HG03045 (cell line): ENCODE data around the gene BEX4.
"Not testable (repeated sequence)": the region's sequence is repeated elsewhere in the genome, so short reads cannot be mapped to it uniquely, and the experiment has no call there.

Experiments used
- ATAC-seq: cut with Tn5 transposase; IDR thresholded peaks from one replicate; pipeline ENCODE4 v1.9.1; 2021; ENCODE audit warnings: mild to moderate bottlenecking, moderate library complexity; ENCODE audit not compliant: unreplicated experiment

BEX4 gene, protein sequence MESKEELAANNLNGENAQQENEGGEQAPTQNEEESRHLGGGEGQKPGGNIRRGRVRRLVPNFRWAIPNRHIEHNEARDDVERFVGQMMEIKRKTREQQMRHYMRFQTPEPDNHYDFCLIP

DNA sequence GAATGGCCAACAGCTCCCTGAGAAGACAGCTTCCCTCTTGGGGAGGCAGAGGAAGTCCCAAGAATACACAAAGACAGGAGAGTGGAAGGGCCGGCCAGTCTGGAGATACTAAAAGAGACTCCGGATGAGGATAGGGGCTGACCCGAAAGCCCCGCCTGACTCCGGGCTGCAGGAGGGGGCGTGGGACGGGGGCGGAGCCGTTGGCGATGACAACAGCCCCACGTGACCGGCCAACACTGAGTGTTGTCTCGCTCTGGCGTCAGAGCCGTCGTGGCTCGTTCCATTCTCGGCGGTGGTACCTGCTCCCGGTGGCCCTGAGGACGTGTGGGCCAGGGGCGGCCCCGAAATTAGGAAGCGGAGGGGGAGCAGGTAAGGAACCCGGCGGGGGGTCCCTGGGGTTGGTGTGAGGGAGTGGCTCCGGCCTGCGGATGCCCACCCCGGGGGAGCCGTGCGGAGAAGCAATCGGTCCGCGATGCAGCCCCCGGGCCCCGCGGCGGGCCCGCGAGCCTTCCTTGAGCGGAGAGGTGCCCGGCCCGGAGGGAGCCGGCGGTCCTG lies at the start of gene BEX4:
BEX4 (plus strand) TSS at position 239 of the 555 bp plus-strand sequence. CDS start 1,046 bp downstream, outside the sequence.
- peak; percentile 98 for ATAC-seq

DNA sequence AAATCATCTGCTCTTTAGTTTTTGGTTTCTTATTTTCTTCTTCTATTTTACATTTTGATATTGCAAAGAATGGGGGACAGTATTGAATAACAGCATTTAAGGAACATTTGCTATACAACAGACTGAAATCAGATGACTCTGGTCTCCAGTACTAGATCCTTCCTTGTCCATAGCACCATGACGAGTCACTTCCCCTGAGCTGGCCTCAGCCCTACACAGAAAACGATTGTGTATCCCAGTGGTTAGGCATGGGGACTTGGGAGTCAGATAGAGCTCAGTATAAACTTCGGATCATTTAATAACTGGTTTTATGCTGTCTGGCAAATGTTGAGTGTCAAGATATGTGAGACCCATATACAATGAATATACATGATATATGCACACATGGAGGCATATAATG lies 44.7 kb upstream of the BEX4 start:
- ATAC-seq = no peak

DNA sequence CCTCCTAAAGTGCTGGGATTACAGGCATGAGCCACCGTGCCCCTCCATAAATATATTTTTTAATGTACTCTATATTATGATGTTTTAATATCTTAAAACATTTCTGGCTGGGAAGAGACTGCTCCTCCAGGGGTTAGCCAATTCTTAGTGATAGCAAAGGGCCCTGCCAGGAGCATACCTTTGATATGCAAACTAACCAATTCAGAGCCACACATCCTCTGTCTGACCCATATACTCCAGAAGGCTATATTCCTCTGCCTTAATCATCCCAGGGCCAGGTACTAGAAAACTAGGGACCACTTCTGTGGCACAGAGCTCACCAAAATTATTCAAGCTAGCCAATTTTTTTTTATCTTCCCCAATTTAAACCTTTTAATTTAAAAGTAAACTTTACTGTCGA lies 43.6 kb upstream of the BEX4 start:
- no peak for ATAC-seq

DNA sequence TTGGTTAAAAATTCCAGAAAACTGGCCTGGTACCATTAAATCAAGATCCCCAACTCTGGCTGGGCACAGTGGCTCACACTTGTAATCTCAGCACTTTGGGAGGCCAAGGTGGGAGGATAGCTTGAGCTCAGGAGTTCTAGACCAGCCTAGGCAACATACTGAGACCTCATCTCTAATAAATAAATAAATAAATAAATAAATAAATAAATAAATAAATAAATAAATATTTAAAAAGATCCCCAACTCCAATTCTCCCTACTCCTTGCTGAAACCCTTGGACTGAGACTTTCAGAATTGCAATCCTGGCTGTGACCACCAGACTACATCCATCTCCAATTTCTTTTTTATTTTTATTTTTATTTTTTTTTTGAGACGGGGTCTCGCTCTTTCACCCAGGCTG lies 39.7 kb upstream of the BEX4 start:
- not testable (repeated sequence) for ATAC-seq

DNA sequence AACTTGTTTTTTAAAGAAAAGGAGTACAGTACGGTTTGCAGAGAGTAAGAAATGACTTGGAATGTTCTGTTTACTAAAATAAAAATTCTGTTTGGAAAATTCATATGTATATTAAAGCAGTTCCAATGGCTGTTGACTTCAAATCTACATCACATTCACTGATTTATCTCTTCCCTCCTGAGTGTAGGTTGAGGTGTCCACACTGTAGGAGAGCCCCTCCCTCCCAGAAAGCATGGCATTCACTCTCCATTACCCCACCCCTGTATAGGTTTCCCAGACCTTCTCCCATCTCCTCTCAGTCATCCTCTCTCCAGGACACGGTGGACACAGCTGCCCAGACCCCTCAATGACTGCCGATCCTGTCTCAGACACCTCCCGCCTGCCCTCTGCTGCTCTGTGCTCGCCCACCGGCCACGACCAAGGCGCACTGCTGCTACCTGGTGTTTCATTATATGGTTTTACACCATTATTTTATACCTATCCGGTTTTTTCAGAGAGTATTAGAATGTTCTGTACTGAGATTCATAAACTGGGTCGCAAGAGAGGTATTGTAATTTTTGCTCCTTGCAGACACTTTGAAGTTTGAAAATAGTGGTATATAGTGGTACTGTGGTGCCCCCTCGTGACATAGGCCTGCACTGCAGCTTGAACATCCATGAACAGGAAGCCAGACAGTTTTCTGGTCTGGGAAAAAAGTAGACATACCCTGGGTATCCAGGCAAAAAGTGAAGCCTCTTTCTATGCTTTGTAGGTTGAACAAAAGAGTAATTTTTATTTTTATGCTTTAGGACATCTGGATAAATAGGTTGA lies 38.8 kb upstream of the BEX4 start:
- peak; percentile 50 for ATAC-seq

DNA sequence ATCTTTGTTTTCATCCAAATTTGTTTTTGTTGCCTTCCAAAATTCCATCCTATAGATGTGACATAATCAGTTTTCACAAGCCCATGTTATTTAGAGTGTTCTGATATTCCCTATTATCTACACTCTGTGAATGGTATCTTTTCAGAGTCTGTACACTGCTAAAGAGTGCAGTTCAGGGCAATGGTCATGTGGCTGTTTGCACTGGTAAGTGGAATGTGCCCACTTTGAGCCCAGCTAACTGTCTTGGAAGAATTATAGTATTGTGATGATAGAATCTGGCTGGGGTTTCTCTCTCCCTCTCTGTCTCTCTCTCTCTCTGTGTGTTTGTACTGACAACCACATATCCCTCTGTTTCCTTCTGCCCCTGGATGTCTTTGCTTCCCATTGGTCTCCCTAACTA lies 37.4 kb upstream of the BEX4 start:
- no peak for ATAC-seq

DNA sequence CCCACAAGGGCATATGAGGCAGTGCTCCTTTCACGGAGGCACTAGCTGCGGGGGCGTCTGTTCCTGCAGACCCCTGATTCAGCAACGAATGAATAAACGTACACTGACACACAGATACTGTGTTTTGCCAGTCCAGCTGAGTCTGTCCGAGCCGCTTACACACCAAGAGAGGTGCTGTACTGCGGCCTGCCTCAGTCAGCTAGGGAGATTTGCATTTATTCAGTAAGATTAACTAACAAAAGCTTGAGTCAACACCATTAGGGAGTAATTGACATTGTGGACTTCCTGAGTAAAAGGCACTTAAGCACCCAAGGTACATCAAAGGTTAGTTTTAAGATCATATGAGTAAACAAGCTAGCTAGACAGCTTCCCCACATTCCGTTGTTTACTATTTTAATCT lies 31.0 kb upstream of the BEX4 start:
- ATAC-seq = no peak

DNA sequence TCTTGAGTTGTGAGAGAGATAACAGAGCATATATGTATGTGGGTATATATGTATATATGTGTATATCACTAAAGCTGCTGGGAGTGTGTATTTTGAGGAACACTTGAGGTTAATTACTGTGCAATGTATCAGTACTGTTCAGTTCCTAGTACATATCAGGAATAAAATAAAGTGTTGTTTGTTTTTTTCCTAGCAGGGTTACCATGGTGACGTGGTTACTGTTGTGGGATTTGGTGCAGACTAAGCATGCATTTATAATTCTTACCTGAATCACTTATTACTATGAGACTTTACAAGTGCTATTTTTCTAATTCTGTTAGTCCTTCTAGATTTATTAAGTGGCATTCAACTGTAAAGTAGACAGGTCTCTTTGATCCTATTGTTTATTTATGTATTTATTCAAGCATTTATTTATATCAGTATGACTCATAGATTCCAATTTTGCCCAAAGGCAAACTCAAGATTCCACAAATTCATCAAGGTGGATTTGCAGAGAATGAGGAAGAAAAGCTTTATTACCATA lies 26.9 kb upstream of the BEX4 start:
- no peak for ATAC-seq

DNA sequence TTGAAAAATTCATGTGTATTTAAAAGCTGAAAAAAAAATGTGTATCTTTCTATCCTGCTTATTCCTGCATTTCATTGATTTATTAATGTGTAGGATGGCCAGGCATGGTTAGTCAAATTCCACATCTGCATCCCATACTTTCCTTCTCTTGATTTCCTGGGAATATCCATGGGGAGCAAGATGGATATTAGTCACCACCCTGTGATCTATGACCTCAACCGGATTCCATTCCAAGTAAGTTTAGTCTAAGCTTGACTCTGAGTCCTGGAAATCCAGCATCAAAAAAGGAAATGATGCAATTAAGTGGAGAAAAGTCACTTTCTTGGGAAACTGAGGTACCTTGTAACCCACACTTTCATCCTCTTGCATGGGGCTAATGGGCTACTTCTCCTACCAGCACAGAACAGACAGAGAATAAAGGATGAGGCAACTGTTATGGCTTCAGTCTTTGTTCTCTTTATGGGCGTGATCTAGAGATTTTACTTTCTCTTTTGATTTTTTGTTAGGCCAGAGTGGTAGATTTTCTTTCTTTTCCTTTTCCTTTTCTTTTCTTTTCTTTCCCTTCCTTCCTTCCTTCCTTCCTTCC lies 17.1 kb upstream of the BEX4 start:
- ATAC-seq = no peak

DNA sequence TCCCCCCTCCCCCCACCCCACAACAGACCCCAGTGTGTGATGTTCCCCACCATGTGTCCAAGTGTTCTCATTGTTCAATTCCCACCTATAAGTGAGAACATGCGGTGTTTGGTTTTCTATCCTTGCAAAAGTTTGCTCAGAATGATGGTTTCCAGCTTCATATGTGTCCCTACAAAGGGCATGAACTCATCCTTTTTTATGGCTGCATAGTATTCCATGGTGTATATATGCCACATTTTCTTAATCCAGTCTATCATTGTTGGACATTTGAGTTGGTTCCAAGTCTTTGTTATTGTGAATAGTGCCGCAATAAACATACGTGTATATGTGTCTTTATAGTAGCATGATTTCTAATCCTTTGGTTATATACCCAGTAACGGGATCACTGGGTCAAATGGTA lies 16.2 kb upstream of the BEX4 start:
- ATAC-seq = not testable (repeated sequence)

DNA sequence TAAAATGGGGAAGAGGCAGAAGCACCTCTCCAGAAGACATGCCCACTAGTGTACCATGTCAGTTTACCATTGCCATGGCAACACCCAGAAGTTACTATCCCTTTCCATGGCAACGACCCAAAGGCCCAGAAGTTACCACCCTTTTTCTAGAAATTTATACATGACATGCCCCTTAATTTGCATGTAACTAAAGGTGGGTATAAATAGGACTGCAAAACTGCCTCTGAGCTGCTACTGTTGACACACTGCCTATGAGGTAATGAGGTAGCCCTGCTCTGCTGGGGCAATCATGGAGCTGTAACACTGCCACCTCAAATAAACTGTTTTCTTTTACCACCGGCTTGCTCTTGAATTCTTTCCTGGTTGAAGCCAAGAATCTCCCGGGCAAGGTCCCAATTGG lies 13.9 kb upstream of the BEX4 start:
- ATAC-seq = no peak

DNA sequence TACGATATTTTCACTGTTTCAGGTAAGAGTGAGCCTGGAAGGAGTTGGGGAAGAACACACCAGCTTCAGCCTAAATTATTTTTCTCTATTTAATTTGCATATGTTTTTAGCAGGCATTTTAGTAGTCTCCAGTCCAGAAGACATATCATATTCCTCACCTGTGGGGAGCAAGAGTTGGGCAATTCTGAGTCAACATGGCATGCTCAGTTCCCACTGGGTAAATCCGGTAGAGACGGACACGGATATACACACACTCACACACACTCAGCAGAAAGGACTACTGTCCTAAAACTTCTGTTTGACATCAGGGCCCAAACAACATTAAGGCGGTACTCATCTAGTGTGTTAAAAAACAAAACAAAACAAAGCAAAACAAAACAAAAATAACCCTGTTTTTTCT lies 4.9 kb upstream of the BEX4 start:
- no peak for ATAC-seq

DNA sequence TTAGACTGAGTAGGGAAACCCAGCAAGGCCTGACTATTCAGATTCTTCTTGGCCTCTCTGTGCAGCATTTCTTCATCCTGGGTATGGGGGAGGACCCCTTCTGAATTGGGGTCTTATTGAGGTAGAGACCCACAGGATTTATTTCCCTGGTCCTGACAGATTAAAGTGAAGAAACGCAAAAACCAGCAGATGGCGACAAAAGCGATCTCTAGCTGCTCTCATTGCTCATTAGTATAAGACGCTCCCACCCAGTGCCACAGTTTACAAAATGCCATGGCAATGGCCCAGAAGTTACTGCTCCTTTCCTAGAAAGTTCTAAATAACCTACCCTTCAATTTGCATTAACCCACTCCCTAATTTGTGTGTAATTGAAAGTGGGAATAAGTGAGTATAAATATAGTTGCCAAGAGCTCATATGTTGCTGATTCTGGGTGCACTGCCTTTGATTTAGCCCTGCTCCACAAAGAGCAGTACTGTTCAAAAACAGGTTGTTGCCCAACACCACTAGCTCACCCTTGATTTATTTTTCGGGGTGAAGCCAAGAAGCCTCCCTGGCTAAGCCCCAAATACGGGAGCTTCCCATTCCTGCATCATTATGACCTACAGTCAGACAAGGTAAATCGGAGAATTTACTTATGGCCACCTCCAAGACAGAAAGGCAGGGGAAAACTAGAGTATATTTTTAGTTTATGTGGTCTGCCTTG lies 3.7 kb upstream of the BEX4 start:
- no peak for ATAC-seq

DNA sequence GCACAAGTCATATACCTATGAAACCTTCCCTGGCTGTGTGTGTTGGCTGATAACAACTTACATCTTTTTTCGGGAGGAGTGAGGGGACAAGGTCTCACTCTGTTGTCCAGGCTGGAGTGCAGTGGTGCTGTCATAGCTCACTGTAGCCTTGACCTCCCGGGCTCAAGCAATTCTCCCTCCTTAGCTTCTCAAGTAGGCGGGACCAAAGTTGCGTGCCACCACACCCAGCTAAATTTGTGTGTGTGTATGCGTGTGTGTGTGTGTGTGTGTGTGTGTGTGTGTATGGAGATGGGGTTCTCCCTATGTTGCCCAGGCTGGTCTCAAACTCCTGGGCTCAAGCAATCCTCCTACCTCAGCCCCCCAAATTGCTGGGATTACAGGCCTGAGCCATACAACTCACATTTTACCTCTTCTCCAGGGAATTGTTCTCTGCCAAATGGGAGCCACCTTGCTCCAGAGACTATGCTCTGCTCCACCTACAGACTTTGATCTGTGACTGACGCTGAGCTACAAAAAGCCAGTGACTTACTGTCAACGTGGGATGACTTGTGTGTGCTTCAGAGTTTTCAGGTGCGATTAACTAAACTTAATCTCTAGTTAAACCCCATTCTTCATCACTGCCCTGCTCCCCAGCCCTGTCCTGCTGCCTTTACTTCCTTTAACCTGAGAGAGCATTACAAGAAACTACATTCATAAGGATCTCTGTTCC lies 2.0 kb upstream of the BEX4 start:
- no peak for ATAC-seq

DNA sequence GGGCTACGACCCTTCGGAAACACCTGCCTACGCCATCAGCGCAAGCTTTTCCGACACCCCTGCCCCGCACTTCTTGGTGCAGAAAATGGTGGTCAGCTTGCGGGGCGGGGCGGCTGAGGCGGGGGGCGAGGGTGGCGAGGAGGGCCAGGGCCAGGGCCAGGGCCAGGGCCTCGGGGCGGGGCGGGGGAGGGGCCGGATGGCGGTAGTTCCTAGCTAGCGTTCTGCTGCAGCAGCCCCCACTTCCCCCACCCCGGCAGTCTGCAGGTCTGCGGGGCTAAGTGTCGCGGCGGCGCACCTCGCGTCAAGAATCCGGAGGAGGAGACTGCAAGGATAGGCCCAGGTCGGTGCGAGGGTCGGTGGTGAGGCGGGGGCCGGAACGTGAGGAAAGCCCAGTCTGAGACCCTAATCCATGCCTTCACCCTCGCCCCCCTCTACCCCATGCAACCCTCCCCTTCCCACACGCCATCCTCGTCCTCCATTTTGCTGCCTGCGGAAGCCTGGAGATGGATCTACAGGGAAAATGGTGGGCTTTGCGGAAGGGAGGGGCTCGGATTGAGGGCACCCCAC lies 600 bp downstream of the BEX4 start:
- peak; percentile 38 for ATAC-seq

DNA sequence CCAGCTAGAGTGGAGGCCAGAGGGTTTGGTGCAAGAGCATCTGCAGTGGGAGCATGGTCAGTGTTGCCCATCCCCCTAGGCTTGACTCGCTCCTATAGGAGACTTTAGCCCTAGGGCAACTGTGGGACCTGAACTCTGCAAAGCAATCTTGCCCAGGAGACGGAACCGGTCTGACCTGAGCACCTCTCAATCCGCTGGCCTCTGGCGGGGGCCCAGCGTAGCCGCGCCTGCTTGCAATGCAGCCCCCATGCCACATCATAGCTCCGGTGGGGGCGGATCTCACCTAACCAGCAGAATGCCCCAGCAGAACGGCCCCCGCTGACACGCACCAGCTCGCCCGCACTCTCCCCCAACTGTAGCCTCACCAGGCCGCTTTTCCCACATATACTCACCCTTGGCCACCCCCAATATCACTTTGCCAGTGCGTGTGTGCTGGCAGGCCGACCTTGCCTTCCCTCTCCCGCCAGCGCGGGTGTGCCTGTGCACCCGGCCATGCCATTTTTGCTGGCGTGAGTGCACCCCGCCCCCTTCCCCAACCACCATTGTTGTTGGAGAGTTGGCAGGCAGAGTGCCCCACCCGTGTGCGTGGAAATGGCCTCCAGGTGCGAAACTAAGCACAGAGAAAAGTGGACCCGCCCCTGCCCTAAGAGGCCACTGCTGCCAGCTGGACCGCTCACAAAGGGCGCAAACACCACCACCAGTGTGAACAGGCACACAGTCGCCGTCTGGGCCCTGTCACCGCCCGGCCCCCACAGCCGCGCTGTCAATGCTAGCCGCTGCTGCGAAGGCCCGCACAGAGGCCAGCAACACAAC lies 5.8 kb downstream of the BEX4 start:
- ATAC-seq = no peak

DNA sequence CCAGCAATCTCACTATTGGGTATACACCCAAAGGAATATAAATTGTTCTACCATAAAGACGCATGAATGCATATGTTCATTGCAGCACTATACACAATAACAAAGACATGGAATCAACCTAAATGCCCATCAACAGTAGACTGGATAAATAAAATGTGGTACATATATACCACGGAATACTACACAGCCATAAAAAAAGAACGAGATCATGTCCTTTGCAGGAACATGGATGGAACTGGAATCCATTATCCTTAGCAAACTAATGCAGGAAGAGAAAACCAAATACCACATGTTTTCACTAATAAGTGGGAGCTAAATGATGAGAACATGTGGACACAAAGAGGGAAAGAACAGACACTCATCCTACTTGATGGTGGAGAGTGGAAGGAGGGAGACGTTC lies 11.0 kb downstream of the BEX4 start:
- ATAC-seq = not testable (repeated sequence)

DNA sequence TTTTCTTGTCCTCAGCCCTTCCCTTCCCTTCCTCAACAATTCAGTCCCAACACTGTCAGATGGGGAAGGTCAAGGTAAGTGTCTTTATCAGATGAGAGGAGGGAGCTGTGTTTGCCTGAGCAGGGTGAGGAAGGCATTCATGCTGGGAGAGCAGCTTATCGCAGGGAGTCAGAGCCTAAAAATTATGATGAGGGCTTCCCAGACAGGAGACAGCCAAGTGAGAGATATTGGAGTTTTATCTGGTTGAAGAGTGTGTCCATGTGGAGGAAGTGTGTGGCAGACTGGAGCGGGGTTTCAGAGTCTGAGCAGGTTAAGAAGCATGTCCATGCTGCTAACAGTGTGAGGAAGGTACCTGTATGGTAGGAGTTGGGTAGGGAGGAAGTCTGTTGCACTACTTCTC lies 18.4 kb downstream of the BEX4 start:
- ATAC-seq = no peak

DNA sequence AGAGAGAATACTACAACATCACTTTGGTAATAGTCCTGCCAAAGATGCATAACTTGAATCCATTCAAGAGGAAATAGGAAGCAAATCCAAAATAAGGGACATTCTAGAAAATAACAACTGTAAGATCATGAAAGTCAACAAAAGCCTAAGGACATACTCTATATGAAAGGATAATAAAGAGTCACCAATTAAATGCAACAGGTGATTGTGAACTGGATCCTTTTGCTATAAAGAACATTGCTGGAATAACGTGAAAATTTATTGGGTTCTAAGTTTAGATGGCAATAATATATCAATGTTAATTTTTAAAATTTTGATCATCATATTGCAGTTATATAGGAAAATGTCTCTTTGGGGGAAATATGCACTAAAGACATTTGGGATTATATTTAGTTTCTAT lies 20.0 kb downstream of the BEX4 start:
- no peak for ATAC-seq
